IPS-NIHi11 (cell line): ENCODE data around the gene AP3S2.
"Not testable (repeated sequence)": the region's sequence is repeated elsewhere in the genome, so short reads cannot be mapped to it uniquely, and the experiment has no call there.

Experiments
- DNase-seq: peaks from one replicate; pipeline ENCODE4 v3.0.0; 2012; ENCODE audit warnings: mixed read lengths, low spot score

Gene AP3S2

DNA sequence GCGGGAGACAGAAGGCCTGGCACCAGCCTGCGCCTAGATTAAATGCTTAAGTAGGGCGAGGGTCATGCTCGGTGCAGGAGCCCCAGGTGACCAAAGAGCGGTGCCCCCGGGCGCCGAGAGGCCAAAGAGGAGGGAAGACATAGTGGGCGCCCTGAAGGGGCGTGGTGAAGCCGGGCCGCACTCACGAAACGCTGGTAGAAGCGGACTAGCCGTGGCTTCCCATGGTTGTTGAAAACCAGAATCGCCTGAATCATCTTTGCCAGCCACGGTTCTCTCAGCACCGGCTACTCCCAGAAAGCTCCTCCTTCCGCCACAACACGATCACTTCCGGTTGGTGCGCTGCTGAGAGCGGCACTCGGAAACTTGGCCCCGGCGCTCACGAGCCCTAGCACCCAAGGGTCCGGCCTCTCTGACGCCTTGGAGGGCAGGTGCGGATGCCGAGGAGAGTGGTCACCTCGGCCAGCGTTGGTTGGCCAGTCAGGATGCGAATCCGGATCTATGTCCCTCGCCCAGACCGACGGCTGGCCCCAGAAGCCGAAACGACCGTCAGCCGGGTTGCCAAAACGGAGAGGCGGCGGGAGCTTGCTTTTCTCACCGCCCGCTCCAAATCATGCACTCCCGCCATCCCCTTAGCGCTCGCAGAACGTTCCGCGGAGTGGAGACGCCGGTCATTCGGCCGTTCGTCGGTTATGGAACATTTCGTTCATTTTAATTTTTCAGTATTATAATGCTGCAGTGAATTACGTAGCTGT is at the start of gene AP3S2:
AP3S2 (minus strand) TSS at position 299 of the 752 bp plus-strand sequence; CDS start at position 254, 45 bp downstream.
- DNase-seq, result peak; percentile 90

DNA sequence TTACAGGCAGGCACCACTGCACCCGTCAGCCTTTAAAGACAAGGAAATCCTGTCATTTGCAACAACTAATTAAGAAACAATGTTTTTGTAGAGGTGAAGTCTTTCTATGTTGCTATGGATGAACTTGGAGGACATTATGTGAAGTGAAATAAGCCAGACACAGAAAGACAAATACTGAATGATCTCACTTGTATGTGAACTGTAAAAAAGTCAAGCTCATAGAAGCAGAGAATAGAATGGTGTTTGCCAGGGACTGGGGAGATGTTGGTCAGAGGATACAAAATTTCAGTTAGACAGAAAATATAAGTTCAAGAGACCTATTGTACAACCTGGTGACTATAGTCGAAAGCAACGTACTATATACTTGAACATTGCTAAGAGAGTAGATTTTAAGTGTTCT is 46.1 kb upstream of the AP3S2 start:
- DNase-seq, result no peak

DNA sequence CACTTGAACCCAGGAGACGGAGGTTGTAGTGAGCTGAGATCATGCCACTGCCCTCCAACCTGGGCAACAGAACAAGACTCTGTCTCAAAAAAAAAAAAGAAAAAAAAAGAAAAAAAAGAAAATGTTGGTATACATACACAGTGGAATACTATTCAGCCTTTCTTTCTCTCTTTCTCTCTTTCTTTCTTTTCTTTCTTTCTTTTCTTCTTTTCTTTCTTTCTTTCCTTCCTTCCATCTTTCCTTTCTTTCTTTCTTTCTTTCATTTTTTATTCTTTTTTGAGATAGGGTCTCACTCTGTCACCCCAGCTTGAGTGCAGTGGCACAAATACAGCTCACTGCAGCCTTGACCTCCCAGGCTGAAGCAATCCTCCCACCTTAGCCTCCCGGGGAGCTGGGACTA is 45.6 kb upstream of the AP3S2 start:
- not testable (repeated sequence) for DNase-seq

DNA sequence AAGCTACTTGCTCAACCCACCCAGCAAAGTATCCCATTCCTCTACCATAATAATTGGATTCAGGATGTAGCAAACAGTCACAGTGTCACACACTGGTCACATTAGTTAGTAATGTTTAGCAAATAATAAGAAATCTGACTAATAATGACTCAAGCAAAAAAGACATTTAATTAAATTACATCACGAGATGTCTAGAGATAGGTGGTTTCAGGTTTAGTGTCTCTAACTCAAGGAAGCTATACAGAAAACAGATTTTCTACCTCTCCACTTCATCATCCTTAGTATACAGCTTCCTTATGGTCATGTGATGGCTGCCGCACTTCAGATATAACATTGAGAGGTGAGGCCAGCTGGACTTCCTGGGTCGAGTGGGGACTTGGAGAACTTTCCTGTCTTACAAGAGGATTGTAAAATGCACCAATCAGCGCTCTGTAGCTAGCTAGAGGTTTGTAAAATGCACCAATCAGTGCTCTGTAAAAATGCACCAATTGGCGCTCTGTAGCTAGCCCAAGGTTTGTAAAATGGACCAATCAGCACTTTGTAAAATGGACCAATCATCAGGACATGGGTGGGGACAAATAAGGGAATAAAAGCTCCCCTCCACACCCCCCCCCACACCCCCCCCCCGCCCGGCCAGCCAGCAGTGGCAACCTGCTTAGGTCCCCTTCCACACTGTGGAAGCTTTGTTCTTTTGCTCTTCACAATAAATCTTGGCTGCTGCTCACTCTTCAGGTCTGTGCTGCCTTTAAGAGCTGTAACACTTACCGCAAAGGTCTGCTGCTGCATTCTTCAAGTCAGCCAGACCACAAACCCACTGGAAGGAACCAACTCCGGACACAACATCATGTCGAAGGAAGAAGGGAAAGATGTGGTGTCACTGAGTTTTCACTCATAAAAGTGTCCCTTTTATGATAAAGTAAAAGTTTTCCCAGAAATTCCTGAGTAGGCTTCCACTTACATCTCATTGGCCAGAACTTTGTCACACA is 43.9 kb upstream of the AP3S2 start:
- no peak for DNase-seq

GRCh38 chr15:89936786-89937265 is 43.0 kb upstream of the AP3S2 start:
- no peak for DNase-seq

- no peak for DNase-seq
Measured at GRCh38 chr15:89936051-89936785, 42.4 kb upstream of the AP3S2 start.

GRCh38 chr15:89932880-89933279 is 39.1 kb upstream of the AP3S2 start:
- no peak for DNase-seq

DNA sequence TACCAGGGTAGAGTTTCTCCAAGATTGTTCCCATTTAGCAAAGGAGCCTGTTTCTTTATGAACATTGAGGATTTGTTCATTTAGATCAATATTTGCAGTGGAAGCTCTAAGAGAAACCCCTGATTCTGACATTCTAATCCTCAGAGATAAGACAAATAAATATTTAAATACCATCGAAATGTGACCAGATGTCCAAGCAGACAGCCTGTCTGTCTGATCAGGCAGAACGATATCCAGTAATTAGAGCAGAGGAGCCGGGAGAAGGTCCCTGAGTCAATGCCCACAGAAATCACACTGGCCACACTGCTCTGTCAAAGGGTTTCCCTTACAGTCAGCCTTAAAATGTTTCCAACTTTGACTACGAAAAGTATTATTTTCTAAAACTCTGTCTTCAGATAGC is 34.6 kb upstream of the AP3S2 start:
- no peak for DNase-seq

DNA sequence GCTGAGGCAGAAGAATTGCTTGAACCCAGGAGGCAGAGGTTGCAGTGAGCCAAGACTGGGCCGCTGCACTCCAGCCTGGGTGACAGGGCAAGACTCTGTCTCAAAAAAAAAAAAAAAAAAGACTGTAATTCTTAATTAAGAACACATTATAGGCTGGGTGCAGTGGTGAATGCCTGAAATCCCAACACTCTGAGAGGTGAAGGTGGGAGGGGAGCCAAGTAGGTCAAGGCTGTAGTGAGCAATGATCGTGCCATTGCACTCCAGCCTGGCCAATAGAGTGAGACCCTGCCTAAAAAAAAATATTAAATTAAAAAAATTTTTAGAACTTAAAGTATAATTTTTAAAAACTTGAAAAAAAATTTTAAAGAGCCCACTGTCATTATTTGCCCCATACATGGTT is 32.4 kb upstream of the AP3S2 start:
- DNase-seq, result no peak

DNA sequence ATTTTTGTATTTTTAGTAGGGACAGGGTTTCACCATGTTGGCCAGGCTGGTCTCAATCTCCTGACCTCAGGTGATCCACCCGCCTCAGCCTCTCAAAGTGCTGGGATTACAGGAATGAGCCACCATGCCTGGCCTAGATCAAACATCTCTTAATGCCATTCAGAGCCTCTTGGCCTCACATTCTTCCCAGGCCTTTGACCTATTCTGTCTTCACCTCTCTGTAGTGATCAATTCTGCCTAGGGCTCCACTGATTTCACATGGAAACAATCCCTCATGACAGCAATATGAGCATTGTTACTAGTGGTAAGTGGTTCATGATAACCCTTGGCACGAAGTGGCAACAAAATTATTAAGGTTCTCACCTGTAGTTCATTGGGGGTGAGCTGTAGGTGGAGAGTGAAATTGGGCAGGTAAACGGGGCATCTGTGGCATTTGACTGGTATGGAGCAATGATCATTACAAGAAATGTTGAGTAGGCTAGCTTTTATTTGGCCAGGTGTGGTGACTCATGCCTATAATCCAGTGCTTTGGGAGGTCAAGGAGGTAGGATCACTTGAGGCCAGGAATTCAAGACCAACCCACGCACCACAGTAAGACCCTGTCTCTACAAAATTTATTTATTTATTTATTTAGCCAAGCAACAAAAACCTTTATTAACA is 23.8 kb upstream of the AP3S2 start:
- no peak for DNase-seq

GRCh38 chr15:89916660-89917059 is 22.9 kb upstream of the AP3S2 start:
- no peak for DNase-seq

DNA sequence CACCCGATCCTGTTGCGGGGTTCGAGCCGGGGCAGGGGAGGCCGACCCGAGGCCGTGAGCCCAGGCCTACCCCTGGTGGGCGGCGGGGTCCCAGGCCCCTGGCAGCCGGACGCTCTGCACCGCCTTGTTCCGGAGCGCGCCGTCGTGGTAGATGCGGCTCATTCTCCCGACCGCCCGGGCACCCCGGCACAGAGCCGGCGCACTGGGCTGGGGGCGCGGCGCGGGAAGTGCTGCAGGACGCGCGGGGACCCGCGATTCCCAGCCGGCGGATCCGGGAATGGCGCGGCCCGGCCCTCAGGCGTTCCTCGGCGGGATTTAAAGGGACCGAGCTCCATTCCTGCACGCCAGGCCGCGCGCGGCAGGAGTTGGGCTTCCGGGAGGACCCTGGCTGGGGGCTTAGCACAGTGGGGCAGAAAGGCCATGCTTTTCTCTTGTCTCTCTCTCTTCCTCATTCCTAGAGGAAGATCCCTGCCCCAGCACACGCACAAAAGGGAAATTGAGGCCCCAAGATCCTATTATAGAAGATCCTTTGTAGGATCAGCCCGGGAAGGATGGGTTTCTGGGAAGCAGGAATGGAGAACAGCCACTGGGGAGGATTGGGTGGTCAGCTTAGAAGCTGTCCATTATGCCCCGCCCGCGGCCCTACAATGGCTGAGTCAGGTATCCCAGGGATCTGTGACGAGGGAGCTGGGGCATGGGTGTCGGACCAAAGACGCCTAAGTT is 19.0 kb upstream of the AP3S2 start, which contains the start of gene ARPIN:
ARPIN (minus strand) TSS at position 279 of the 723 bp plus-strand sequence; CDS start at position 162, 117 bp downstream.
- peak; percentile 86 for DNase-seq

DNA sequence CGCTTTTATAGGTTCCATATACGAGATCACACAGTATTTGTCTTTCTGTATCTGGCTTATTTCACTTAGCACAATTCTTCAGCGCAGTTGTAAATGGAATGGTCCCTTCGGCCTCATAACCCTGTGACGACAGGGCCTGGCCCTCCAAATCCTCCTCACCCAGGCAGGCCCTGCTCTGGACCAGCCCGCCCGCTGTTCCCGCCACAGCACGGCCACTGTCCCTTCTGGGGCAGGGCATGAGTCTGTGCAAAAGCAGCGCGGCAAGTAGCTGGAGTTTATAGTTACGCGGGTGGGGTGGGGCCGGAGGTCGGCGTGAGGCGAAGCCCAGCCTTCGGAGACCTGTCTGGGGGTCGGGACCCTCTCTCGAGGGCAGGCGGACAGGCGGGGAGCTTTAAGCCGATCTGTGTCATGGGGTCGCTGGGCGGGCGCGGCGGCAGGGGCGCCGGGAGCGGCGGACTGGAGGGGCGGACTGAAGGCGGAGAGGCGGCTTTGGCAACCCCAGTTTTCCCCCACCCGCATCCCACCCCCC is 18.4 kb upstream of the AP3S2 start:
- peak; percentile 65 for DNase-seq

DNA sequence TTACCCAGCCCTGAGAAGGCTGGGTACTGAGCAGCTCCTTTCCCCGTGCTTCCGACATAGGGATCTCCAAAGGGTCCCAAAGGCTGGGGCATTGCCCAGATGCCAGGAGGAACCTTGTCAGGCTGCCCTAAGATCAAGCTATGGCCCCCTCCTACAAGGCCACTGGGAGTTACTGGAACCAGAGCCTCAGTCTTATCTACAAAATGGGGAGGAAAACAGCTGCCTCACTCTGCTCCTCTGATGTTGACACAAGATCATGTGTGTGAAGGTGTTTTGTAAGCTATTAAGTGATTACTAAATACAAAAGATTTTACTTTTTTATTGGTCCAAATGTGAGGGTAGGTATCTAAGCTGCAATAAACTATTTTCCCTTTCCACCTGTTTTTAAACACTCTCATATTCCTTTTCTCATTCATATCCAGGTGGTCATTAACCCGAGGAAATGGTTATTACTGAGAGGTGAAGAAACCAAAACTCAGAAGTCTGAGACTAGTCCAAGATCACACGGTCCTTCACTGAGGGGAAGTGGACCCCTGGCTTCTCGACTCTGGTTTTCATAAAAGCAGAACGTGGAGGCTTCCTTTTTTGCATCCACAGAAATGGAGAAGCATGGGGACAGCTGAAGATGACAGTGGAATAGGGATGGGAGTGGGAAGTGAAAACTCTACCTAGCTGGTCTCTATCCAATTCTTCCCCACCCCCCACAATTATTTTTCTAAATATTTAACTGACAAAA is 17.3 kb upstream of the AP3S2 start:
- no peak for DNase-seq

- DNase-seq, result no peak
Measured at GRCh38 chr15:89909611-89910010, 15.8 kb upstream of the AP3S2 start.

GRCh38 chr15:89908226-89908625 is 14.4 kb upstream of the AP3S2 start:
- DNase-seq, result no peak

DNA sequence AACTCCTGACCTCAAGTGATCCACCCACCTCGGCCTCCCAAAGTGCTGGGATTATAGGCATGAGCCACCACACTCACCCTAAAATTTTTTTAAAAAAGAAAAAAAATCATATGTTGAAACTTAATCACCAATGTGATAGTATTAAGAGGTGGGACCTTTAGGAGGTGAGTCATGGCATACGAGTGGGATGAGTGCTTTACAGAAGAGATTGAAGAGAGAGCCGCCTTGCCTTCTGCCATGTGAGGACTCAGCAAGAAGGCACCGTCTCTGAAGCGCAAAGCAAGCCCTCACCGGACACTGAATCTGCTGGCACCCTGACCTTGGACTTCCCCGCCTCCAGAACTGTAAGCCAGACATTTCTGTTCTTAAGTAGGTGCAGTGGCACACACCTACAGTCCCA is 13.5 kb upstream of the AP3S2 start:
- no peak for DNase-seq

DNA sequence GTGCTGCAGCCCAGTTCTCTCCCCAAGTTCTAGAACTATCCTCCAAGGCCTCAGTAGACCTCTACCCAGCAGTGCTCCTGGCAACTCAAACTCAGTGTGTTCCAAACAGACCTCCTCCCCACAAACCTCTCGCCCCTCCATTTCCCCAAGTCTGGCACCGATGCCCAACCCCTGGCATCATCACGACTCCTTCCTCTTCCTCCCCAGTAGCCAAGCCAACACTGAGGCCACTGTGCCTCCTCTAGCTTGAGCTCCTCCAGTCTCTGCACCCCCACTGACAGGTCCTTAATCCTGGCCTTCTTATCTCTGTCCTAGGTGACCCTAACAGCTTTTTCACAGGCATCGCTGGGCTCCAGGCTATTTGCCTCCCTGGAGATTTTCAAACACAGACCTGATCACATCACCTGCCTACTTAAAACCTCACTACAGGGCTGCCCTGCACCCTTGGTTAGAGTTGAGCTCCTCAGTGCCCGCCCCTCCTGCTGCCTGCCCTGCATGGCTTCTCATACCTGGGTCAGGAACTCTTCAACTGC is 12.1 kb upstream of the AP3S2 start:
- no peak for DNase-seq

GRCh38 chr15:89904519-89904918 is 10.7 kb upstream of the AP3S2 start:
- DNase-seq, result no peak

DNA sequence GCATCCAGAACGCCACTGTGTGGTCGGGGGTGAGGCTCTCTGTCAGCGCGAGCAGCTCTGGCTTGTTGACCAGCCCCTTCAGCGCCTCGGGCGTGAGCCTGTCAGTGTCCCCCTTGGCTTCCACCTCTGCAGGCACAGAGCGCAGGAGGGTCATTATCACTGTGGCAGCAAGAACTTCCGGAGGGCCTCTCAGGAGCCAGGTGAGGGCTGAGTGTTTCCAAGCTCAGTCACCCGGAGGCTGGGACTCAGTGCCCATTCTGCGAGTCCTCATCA is 10.0 kb upstream of the AP3S2 start:
- DNase-seq, result no peak
